CD8-positive, alpha-beta memory T cell (primary cell): ENCODE measurements around the gene SMYD3. TPM values are rescaled to one million over a fixed set of nuclear protein-coding genes. Genes with fewer than 3 reads are reported as not detected.

ENCODE experiments used
- CTCF ChIA-PET: fragments of 350-600 bp; sonication (Branson Sonifier 250); formaldehyde crosslinking; loops from one replicate; lab custom pipeline; 2021; ENCODE audit warnings: antibody characterized with exemption; lab: Charles Lee
- POLR2A ChIA-PET: fragments of 350-600 bp; sonication (Branson Sonifier 250); formaldehyde crosslinking; loops from one replicate; lab custom pipeline; 2021; ENCODE audit warnings: antibody characterized with exemption; lab: Charles Lee
- DNase-seq, 5 donors: peaks; one replicate each; pipeline versions ENCODE4 v3.0.0 to v3.0.0-alpha.2; 2020 to 2022; ENCODE audit warnings: mixed read lengths in 1 of 5
- H3K27ac ChIP-seq: one replicate; pipeline ENCODE4 v1.7.0; 2013; ENCODE audit warnings: low read depth, mild to moderate bottlenecking, low read length, moderate library complexity
- H3K27me3 ChIP-seq: 2 replicates; pipeline ENCODE4 v1.7.0; 2013; ENCODE audit warnings: low read length, mild to moderate bottlenecking; ENCODE audit not compliant: insufficient read depth, poor library complexity, severe bottlenecking
- H3K36me3 ChIP-seq: 2 replicates; pipeline ENCODE4 v1.7.0; 2013; ENCODE audit warnings: mild to moderate bottlenecking, low read length, moderate library complexity; ENCODE audit not compliant: insufficient read depth
- H3K4me1 ChIP-seq: 2 replicates; pipeline ENCODE4 v1.7.0; 2013; ENCODE audit warnings: mild to moderate bottlenecking, low read length, moderate library complexity; ENCODE audit not compliant: insufficient read depth
- H3K4me3 ChIP-seq: 2 replicates; pipeline ENCODE4 v1.7.0; 2013; ENCODE audit warnings: mild to moderate bottlenecking, low read length
- H3K9me3 ChIP-seq: 2 replicates; pipeline ENCODE4 v1.7.0; 2013; ENCODE audit warnings: mild to moderate bottlenecking, low read length
- H3K27ac Mint-ChIP-seq, 8 donors: one replicate each; pipeline ENCODE4 v1.8.0; 2020 to 2021; ENCODE audit warnings: mixed read lengths in 8 of 8, mild to moderate bottlenecking in 6 of 8, inconsistent platforms in 3 of 8, moderate library complexity in 3 of 8
- H3K27me3 Mint-ChIP-seq, 2 donors: one replicate each; pipeline ENCODE4 v1.8.0; 2020 to 2021; ENCODE audit warnings: mixed read lengths in 2 of 2, mild to moderate bottlenecking in 1 of 2, moderate library complexity in 1 of 2
- H3K36me3 Mint-ChIP-seq, 3 donors: one replicate each; pipeline ENCODE4 v1.8.0; 2020 to 2021; ENCODE audit warnings: mixed read lengths in 3 of 3, inconsistent platforms in 1 of 3, mild to moderate bottlenecking in 1 of 3
- H3K4me1 Mint-ChIP-seq, 3 donors: one replicate each; pipeline ENCODE4 v1.8.0; 2020 to 2021; ENCODE audit warnings: mixed read lengths in 3 of 3, inconsistent platforms in 1 of 3, mild to moderate bottlenecking in 1 of 3
- H3K4me3 Mint-ChIP-seq, 7 donors: one replicate each; pipeline ENCODE4 v1.8.0; 2020 to 2021; ENCODE audit warnings: mixed read lengths in 7 of 7, mild to moderate bottlenecking in 6 of 7, moderate library complexity in 4 of 7, inconsistent platforms in 2 of 7
- H3K9me3 Mint-ChIP-seq, 5 donors: one replicate each; pipeline ENCODE4 v1.8.0; 2020 to 2022; ENCODE audit warnings: mixed read lengths in 5 of 5, mild to moderate bottlenecking in 3 of 5, moderate library complexity in 2 of 5, inconsistent platforms in 1 of 5
- polyA plus RNA-seq: library from polyadenylated mRNA; unstranded; fragments of 300-500 nt; fragmentation: Illumina TruSeq; gene quantifications from one replicate; pipeline ENCODE4 v1.2.3, GENCODE V29; 2021
- total RNA-seq, 2 experiments: library from RNA; stranded (reverse); gene quantifications; one replicate each; pipeline ENCODE4 v1.2.3, GENCODE V29; 2021

SMYD3 gene
- total and polyA plus RNA-seq, 3 experiments from 2014 or later: 12.4 to 31.7 (median 14.5) TPM

GRCh38 chr1:245901037-245901436 lies 606.0 kb downstream of the SMYD3 start:
- POLR2A ChIA-PET: no interaction called here
- no peak overlapping the region for H3K27ac Mint-ChIP-seq
- no peak for DNase-seq
- peaks cover 15 to 47% (median 32%) of the 10 kb centered on the region in 3 donors for H3K36me3 Mint-ChIP-seq
- CTCF ChIA-PET: interaction anchor here (1.8 kb wide), 1 partner anchor 12 kb away, joined by 4 read pairs; no protein-coding TSS in a partner anchor
- no peak overlapping the region for H3K4me3 Mint-ChIP-seq
- Histone ChIP-seq H3K9me3 (no peaks in the 10 kb centered on the region), H3K27me3 (no peaks in the 10 kb centered on the region), H3K27ac (no peak overlapping the region), H3K4me1 (no peaks in the 10 kb centered on the region), H3K4me3 (no peak overlapping the region), H3K36me3 (no peaks in the 10 kb centered on the region)
- peaks cover 0 to 3% (median 0%) of the 10 kb centered on the region in 5 donors for H3K9me3 Mint-ChIP-seq
- H3K4me1 Mint-ChIP-seq: no peaks in the 10 kb centered on the region
- no peaks in the 10 kb centered on the region for H3K27me3 Mint-ChIP-seq

- H3K36me3 Mint-ChIP-seq: peaks cover 19 to 52% (median 40%) of the 10 kb centered on the region in 3 donors
- no peaks in the 10 kb centered on the region for H3K36me3 ChIP-seq
- H3K27ac Mint-ChIP-seq: no peak overlapping the region
- DNase-seq: no peak
- H3K4me3 Mint-ChIP-seq: no peak overlapping the region
- peaks cover 0 to 18% (median 7%) of the 10 kb centered on the region in 5 donors for H3K9me3 Mint-ChIP-seq
- no peaks in the 10 kb centered on the region for H3K4me1 Mint-ChIP-seq
- POLR2A ChIA-PET: no interaction called here
- H3K9me3 ChIP-seq: no peaks in the 10 kb centered on the region
- no peaks in the 10 kb centered on the region for H3K27me3 ChIP-seq
- CTCF ChIA-PET: interaction anchor here (1.1 kb wide), 1 partner anchor 14 kb away, joined by 3 read pairs; no protein-coding TSS in a partner anchor
- H3K4me1 ChIP-seq: no peaks in the 10 kb centered on the region
- no peak overlapping the region for H3K27ac ChIP-seq
- H3K27me3 Mint-ChIP-seq: no peaks in the 10 kb centered on the region
- H3K4me3 ChIP-seq: no peak overlapping the region
These were observed 608.5 kb downstream of the SMYD3 start for GRCh38 chr1:245898581-245898980.

GRCh38 chr1:245896258-245896657 lies 610.8 kb downstream of the SMYD3 start:
- CTCF ChIA-PET: no interaction called here
- Mint-ChIP-seq H3K36me3 (peaks cover 21 to 65% (median 44%) of the 10 kb centered on the region in 3 donors), H3K4me1 (no peaks in the 10 kb centered on the region), H3K27me3 (no peaks in the 10 kb centered on the region), H3K27ac (no peak overlapping the region), H3K4me3 (no peak overlapping the region), H3K9me3 (peaks cover 0 to 26% (median 15%) of the 10 kb centered on the region in 5 donors)
- Histone ChIP-seq H3K36me3 (no peaks in the 10 kb centered on the region), H3K27me3 (no peaks in the 10 kb centered on the region), H3K27ac (no peak overlapping the region), H3K4me3 (no peak overlapping the region), H3K9me3 (no peaks in the 10 kb centered on the region), H3K4me1 (no peaks in the 10 kb centered on the region)
- POLR2A ChIA-PET: interaction anchor here (0.7 kb wide), 1 partner anchor 188 kb away, joined by 6 read pairs; no protein-coding TSS in a partner anchor
- DNase-seq: no peak

- Histone ChIP-seq H3K27ac (no peak overlapping the region), H3K9me3 (no peaks in the 10 kb centered on the region)
- CTCF ChIA-PET: no interaction called here
These were observed 611.6 kb downstream of the SMYD3 start for GRCh38 chr1:245895455-245895959.

GRCh38 chr1:245894843-245895242 lies 612.2 kb downstream of the SMYD3 start:
- no peaks in the 10 kb centered on the region for H3K36me3 ChIP-seq
- ChIA-PET CTCF (no interaction called here), POLR2A (no interaction called here)
- H3K27me3 ChIP-seq: no peaks in the 10 kb centered on the region
- no peaks in the 10 kb centered on the region for H3K4me1 ChIP-seq
- no peak overlapping the region for H3K4me3 ChIP-seq
- no peaks in the 10 kb centered on the region for H3K27me3 Mint-ChIP-seq
- no peaks in the 10 kb centered on the region for H3K4me1 Mint-ChIP-seq
- H3K4me3 Mint-ChIP-seq: no peak overlapping the region
- H3K9me3 Mint-ChIP-seq: peaks cover 0 to 27% (median 16%) of the 10 kb centered on the region in 5 donors
- no peaks in the 10 kb centered on the region for H3K9me3 ChIP-seq
- peaks cover 22 to 64% (median 37%) of the 10 kb centered on the region in 3 donors for H3K36me3 Mint-ChIP-seq
- DNase-seq: no peak
- H3K27ac ChIP-seq: no peak overlapping the region
- H3K27ac Mint-ChIP-seq: no peak overlapping the region

More at GRCh38 chr1:245895455-245895959, 611.6 kb downstream of the SMYD3 start:
- no peaks in the 10 kb centered on the region for H3K36me3 ChIP-seq
- H3K9me3 Mint-ChIP-seq: peaks cover 0 to 27% (median 15%) of the 10 kb centered on the region in 5 donors
- H3K36me3 Mint-ChIP-seq: peaks cover 21 to 64% (median 43%) of the 10 kb centered on the region in 3 donors
- no peaks in the 10 kb centered on the region for H3K27me3 Mint-ChIP-seq
- no peak overlapping the region for H3K4me3 ChIP-seq
- no peaks in the 10 kb centered on the region for H3K4me1 ChIP-seq
- no peaks in the 10 kb centered on the region for H3K4me1 Mint-ChIP-seq
- no peak overlapping the region for H3K4me3 Mint-ChIP-seq
- no peaks in the 10 kb centered on the region for H3K27me3 ChIP-seq
- POLR2A ChIA-PET: no interaction called here
- H3K27ac Mint-ChIP-seq: no peak overlapping the region
- DNase-seq: no peak

- ChIA-PET POLR2A (no interaction called here), CTCF (no interaction called here)
- Mint-ChIP-seq H3K4me1 (no peaks in the 10 kb centered on the region), H3K27me3 (no peaks in the 10 kb centered on the region), H3K9me3 (peaks cover 0 to 26% (median 16%) of the 10 kb centered on the region in 5 donors), H3K4me3 (no peak overlapping the region), H3K36me3 (peaks cover 22 to 62% (median 30%) of the 10 kb centered on the region in 3 donors), H3K27ac (no peak overlapping the region)
- no peaks in the 10 kb centered on the region for H3K9me3 ChIP-seq
- H3K4me1 ChIP-seq: no peaks in the 10 kb centered on the region
- H3K27ac ChIP-seq: no peak overlapping the region
- no peaks in the 10 kb centered on the region for H3K27me3 ChIP-seq
- H3K4me3 ChIP-seq: no peak overlapping the region
- H3K36me3 ChIP-seq: no peaks in the 10 kb centered on the region
- DNase-seq: no peak
These were observed 614.1 kb downstream of the SMYD3 start for GRCh38 chr1:245893025-245893424.

GRCh38 chr1:245888809-245889208 lies 618.3 kb downstream of the SMYD3 start:
- H3K36me3 Mint-ChIP-seq: peaks cover 19 to 60% (median 21%) of the 10 kb centered on the region in 3 donors
- H3K4me3 ChIP-seq: no peak overlapping the region
- ChIA-PET CTCF (interaction anchor here (0.8 to 2.5 kb wide), 9 partner anchors 9 to 736 kb away, joined by 3 to 17 read pairs (median 4); no protein-coding TSS in a partner anchor), POLR2A (no interaction called here)
- no peaks in the 10 kb centered on the region for H3K4me1 ChIP-seq
- no peaks in the 10 kb centered on the region for H3K27me3 ChIP-seq
- no peak overlapping the region for H3K4me3 Mint-ChIP-seq
- H3K9me3 Mint-ChIP-seq: peaks cover 0 to 15% (median 10%) of the 10 kb centered on the region in 5 donors
- no peaks in the 10 kb centered on the region for H3K4me1 Mint-ChIP-seq
- no peaks in the 10 kb centered on the region for H3K9me3 ChIP-seq
- H3K27ac ChIP-seq: no peak overlapping the region
- no peaks in the 10 kb centered on the region for H3K36me3 ChIP-seq
- H3K27ac Mint-ChIP-seq: no peak overlapping the region
- DNase-seq: peak in 1 of 5 donors; percentile 9
- H3K27me3 Mint-ChIP-seq: no peaks in the 10 kb centered on the region

- no peak for DNase-seq
- ChIA-PET POLR2A (no interaction called here), CTCF (interaction anchor here (2.2 to 2.5 kb wide), 2 partner anchors 113 to 117 kb away, joined by 7 to 17 read pairs; no protein-coding TSS in a partner anchor)
- Mint-ChIP-seq H3K4me1 (no peaks in the 10 kb centered on the region), H3K4me3 (no peak overlapping the region), H3K27ac (no peak overlapping the region), H3K36me3 (peaks cover 13 to 52% (median 16%) of the 10 kb centered on the region in 3 donors), H3K27me3 (no peaks in the 10 kb centered on the region), H3K9me3 (peaks cover 0 to 10% (median 2%) of the 10 kb centered on the region in 5 donors)
- Histone ChIP-seq H3K9me3 (no peaks in the 10 kb centered on the region), H3K27me3 (no peaks in the 10 kb centered on the region), H3K27ac (no peak overlapping the region), H3K4me1 (no peaks in the 10 kb centered on the region), H3K36me3 (no peaks in the 10 kb centered on the region), H3K4me3 (no peak overlapping the region)
These were observed 619.2 kb downstream of the SMYD3 start for GRCh38 chr1:245887829-245888228.
